ENCODE measurements around the gene GINS2. TPM values are rescaled to one million over a fixed set of nuclear protein-coding genes. Genes with fewer than 3 reads are reported as not detected.

Gene GINS2
- total RNA-seq, 1 donor from 2014 or later = not detected

- Histone ChIP-seq H3K4me3 (no peak overlapping the region), H3K4me1 (no peaks in the 10 kb centered on the region), H3K27me3 (no peaks in the 10 kb centered on the region), H3K9me3 (no peaks in the 10 kb centered on the region), H3K36me3 (peaks cover 0 to 7% of the 10 kb centered on the region in 2 donors), H3K27ac (no peak overlapping the region)
- TF ChIP-seq, protein P1, sequence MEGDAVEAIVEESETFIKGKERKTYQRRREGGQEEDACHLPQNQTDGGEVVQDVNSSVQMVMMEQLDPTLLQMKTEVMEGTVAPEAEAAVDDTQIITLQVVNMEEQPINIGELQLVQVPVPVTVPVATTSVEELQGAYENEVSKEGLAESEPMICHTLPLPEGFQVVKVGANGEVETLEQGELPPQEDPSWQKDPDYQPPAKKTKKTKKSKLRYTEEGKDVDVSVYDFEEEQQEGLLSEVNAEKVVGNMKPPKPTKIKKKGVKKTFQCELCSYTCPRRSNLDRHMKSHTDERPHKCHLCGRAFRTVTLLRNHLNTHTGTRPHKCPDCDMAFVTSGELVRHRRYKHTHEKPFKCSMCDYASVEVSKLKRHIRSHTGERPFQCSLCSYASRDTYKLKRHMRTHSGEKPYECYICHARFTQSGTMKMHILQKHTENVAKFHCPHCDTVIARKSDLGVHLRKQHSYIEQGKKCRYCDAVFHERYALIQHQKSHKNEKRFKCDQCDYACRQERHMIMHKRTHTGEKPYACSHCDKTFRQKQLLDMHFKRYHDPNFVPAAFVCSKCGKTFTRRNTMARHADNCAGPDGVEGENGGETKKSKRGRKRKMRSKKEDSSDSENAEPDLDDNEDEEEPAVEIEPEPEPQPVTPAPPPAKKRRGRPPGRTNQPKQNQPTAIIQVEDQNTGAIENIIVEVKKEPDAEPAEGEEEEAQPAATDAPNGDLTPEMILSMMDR (IDR thresholded peaks at IDR 0.05) = no peak
- no peak for DNase-seq (ENCODE audit: low spot score in 2 of 2)
- intact Hi-C loops (cut with DNase I) = loop anchor here (2.0 kb wide), 1 partner anchor 16 kb away; no protein-coding TSS in a partner anchor
Measured at GRCh38 chr16:85681255-85681654, 7.5 kb downstream of the GINS2 start.

- DNase-seq (ENCODE audit: low spot score in 2 of 2) = no peak
- TF ChIP-seq, protein P1 (IDR thresholded peaks at IDR 0.05) = no peak
- Histone ChIP-seq H3K4me3 (no peak overlapping the region), H3K9me3 (no peaks in the 10 kb centered on the region), H3K4me1 (no peaks in the 10 kb centered on the region), H3K27me3 (no peaks in the 10 kb centered on the region), H3K27ac (no peak overlapping the region), H3K36me3 (peaks cover 0 to 7% of the 10 kb centered on the region in 2 donors)
- intact Hi-C loops (cut with DNase I) = loop anchor here (2.0 kb wide), 1 partner anchor 16 kb away; no protein-coding TSS in a partner anchor
Measured at GRCh38 chr16:85680352-85680944, 8.3 kb downstream of the GINS2 start.

DNA sequence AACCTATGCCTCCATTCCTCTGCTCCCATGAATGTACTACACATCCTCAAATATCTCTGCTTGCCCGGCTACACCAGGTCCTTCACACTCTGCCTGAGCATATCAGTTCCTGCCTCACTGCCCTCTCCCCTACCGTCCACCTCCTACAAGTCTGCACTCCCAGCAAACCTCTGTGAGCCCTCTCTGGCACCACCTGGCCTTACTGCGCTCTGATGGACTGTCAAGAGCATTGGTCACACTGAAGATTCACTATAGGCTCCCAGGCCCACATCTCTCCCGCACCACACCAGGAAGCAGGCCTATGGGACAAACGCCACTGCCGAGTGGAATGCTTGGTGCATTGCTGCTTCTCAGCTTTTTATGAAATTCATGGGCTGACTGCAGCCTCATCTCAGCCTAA is 8.9 kb downstream of the GINS2 start:
- no peak for DNase-seq (ENCODE audit: low spot score in 2 of 2)
- H3K9me3 ChIP-seq = no peaks in the 10 kb centered on the region
- no peaks in the 10 kb centered on the region for H3K4me1 ChIP-seq
- TF ChIP-seq, protein P1 (IDR thresholded peaks at IDR 0.05) = no peak
- H3K27ac ChIP-seq = no peak overlapping the region
- intact Hi-C loops (cut with DNase I) = loop anchor here (2.0 kb wide), 1 partner anchor 17 kb away; no protein-coding TSS in a partner anchor
- H3K36me3 ChIP-seq = peaks cover 0 to 7% of the 10 kb centered on the region in 2 donors
- no peak overlapping the region for H3K4me3 ChIP-seq
- no peaks in the 10 kb centered on the region for H3K27me3 ChIP-seq

DNA sequence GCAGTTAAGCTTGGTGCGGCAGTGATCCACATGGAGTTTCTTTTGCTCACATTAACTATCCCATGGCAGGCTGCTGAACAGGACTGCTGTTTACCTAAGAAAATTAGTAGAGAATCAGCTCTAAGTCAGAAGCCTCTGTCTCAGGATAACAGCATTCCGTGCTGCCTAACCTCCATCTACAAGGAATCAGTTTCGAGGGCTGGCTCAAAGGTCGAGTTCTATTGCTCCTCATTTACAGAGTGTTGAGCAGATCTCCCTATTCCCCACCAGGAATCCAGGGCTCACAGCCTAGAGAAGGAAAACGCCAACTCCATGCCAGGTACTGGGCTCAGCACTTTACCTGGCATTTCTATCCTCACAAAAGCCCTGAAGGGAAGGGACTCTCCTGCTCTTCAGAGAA is 9.9 kb downstream of the GINS2 start:
- DNase-seq (ENCODE audit: low spot score in 2 of 2) = no peak
- Histone ChIP-seq H3K4me3 (no peak overlapping the region), H3K27ac (no peak overlapping the region), H3K36me3 (peaks cover 0 to 15% of the 10 kb centered on the region in 2 donors), H3K4me1 (no peaks in the 10 kb centered on the region), H3K27me3 (no peaks in the 10 kb centered on the region), H3K9me3 (no peaks in the 10 kb centered on the region)
- intact Hi-C loops (cut with DNase I) = no loop called here
- TF ChIP-seq, protein P1 (IDR thresholded peaks at IDR 0.05) = no peak

GRCh38 chr16:85678016-85678415 is 10.7 kb downstream of the GINS2 start:
- H3K36me3 ChIP-seq = peaks cover 2 to 15% of the 10 kb centered on the region in 2 donors
- TF ChIP-seq, protein P1 (IDR thresholded peaks at IDR 0.05) = no peak
- DNase-seq (ENCODE audit: low spot score in 2 of 2) = no peak
- H3K9me3 ChIP-seq = no peaks in the 10 kb centered on the region
- H3K4me1 ChIP-seq = peaks cover 0 to 2% of the 10 kb centered on the region in 2 donors
- H3K27me3 ChIP-seq = no peaks in the 10 kb centered on the region
- intact Hi-C loops (cut with DNase I) = no loop called here
- no peak overlapping the region for H3K27ac ChIP-seq
- H3K4me3 ChIP-seq = no peak overlapping the region

Measured in ascending aorta (tissue), 2 donors.